Suprapubic skin (tissue), 4 donors: ENCODE results near the gene C4B.
"Not testable (repeated sequence)": the region's sequence is repeated elsewhere in the genome, so short reads cannot be mapped to it uniquely, and the experiment has no call there.

Source experiments
- CTCF ChIP-seq, 2 donors: fragments of 200-600 bp in 1 of 2; fragments of 450-650 bp in 1 of 2; sonication (generic) in 1 of 2; IDR thresholded peaks; one replicate each; pipeline ENCODE4 v1.5.1; 2016 to 2019; ENCODE audit warnings: antibody characterized with exemption in 2 of 2, mild to moderate bottlenecking in 1 of 2, moderate library complexity in 1 of 2
- EP300 ChIP-seq: sonication (generic); formaldehyde crosslinking; IDR thresholded peaks from one replicate; pipeline ENCODE4 v1.6.1; 2017; ENCODE audit warnings: antibody characterized with exemption
- POLR2A ChIP-seq, 2 donors: fragments of 450-650 bp; IDR thresholded peaks; one replicate each; pipeline ENCODE4 v1.6.1; 2017; ENCODE audit warnings: antibody characterized with exemption in 2 of 2, mild to moderate bottlenecking in 2 of 2, moderate library complexity in 2 of 2
- POLR2AphosphoS5 ChIP-seq, 3 donors: sonication (generic); formaldehyde crosslinking; IDR thresholded peaks; one replicate each; pipeline ENCODE4 v1.6.1; 2017; ENCODE audit warnings: antibody characterized with exemption in 3 of 3

GRCh38 chr6:32007086-32007485 lies 7.5 kb upstream of the C4B start:
- TF ChIP-seq POLR2AphosphoS5 (IDR thresholded peaks at IDR 0.05); EP300; CTCF (IDR thresholded peaks at IDR 0.05); POLR2A (IDR thresholded peaks at IDR 0.05): not testable (repeated sequence)
